ENCODE measurements around the gene NUBPL. TPM values are rescaled to one million over a fixed set of nuclear protein-coding genes. Genes with fewer than 3 reads are reported as not detected.
"Not testable (repeated sequence)": the region's sequence is repeated elsewhere in the genome, so short reads cannot be mapped to it uniquely, and the experiment has no call there.

Gene NUBPL
- polyA plus RNA-seq, 2 of the 4 experiments (the other 2 are of a cell fraction) = 7.6 to 14.1 TPM

- ATAC-seq = no peak
- no peak for FAIRE-seq
- H3K4me2 ChIP-seq = no peak overlapping the region
- TF ChIP-seq USF2 (IDR thresholded peaks at IDR 0.05) = no peak
- no peak for TF ChIP-seq JUN (IDR thresholded peaks at IDR 0.05)
- TF ChIP-seq HDAC2 (IDR thresholded peaks at IDR 0.05) = no peak
- no peak for TF ChIP-seq SMC3 (IDR thresholded peaks at IDR 0.05)
- TF ChIP-seq NR3C1 (IDR thresholded peaks at IDR 0.05) = no peak
- TF ChIP-seq SREBF2 (IDR thresholded peaks at IDR 0.05) = no peak
- no peak for TF ChIP-seq HES2 (IDR thresholded peaks at IDR 0.05)
- TF ChIP-seq ESRRA (IDR thresholded peaks at IDR 0.05; ENCODE audit: borderline replicate concordance, low read length) = no peak
- TF ChIP-seq ZC3H11A (IDR thresholded peaks at IDR 0.05) = no peak
- no peak for TF ChIP-seq NPAS2 (CRISPR knock-in tag; IDR thresholded peaks at IDR 0.05; ENCODE audit: borderline replicate concordance)
- no peak for TF ChIP-seq JUNB (IDR thresholded peaks at IDR 0.05)
- no peak for TF ChIP-seq HOXA7 (CRISPR knock-in tag; IDR thresholded peaks at IDR 0.05)
- no peak for TF ChIP-seq PHF8 (IDR thresholded peaks at IDR 0.05; ENCODE audit: borderline replicate concordance, low read depth)
- TF ChIP-seq POLR2AphosphoS2 (conservative IDR thresholded peaks at IDR 0.05; ENCODE audit: low read length) = no peak
- no peak for TF ChIP-seq EHF (CRISPR knock-in tag; IDR thresholded peaks at IDR 0.05)
- no peak for TF ChIP-seq RARB (CRISPR knock-in tag; IDR thresholded peaks at IDR 0.05)
- no peak for TF ChIP-seq KDM1A (IDR thresholded peaks at IDR 0.05; ENCODE audit: low read depth)
- TF ChIP-seq RAD21 (conservative IDR thresholded peaks at IDR 0.05 in 1 of 2, IDR thresholded peaks at IDR 0.05 in 1 of 2) = no peak
- no peak for TF ChIP-seq EP300 (IDR thresholded peaks at IDR 0.05)
- no peaks in the 10 kb centered on the region for H3K4me1 ChIP-seq
- no peak overlapping the region for H3K27ac ChIP-seq
- no peak for DNase-seq (ENCODE audit: low read depth in 1 of 2, low spot score in 1 of 2)
- POLR2A ChIA-PET = no interaction called here
- 73% methylated on average over 4 of the region's 4 CpGs for WGBS (ENCODE audit: missing lambda C conversion rate)
- no peak overlapping the region for H3K4me3 ChIP-seq
- H3K9me3 ChIP-seq = peaks cover 3% of the 10 kb centered on the region; the same call in 1 of the 3 replicates
- CTCF ChIA-PET = no interaction called here
Observed at GRCh38 chr14:31619440-31619839, 58.2 kb downstream of the NUBPL start.

GRCh38 chr14:31620898-31621297 lies 59.7 kb downstream of the NUBPL start:
- H3K4me3 ChIP-seq; CTCF ChIA-PET; H3K27ac ChIP-seq; POLR2A ChIA-PET; FAIRE-seq; H3K4me1 ChIP-seq; H3K4me2 ChIP-seq; DNase-seq (ENCODE audit: low read depth in 1 of 2, low spot score in 1 of 2); H3K9me3 ChIP-seq; ATAC-seq: not testable (repeated sequence)
- 85% methylated on average over 10 of the region's 10 CpGs for WGBS (ENCODE audit: missing lambda C conversion rate)

- ChIA-PET POLR2A (no interaction called here), CTCF (no interaction called here)
- Histone ChIP-seq H3K4me2 (no peak overlapping the region), H3K4me1 (no peaks in the 10 kb centered on the region), H3K27ac (no peak overlapping the region), H3K4me3 (no peak overlapping the region), H3K9me3 (peaks cover 3% of the 10 kb centered on the region; the same call in 1 of the 3 replicates)
- DNase-seq (ENCODE audit: low read depth in 1 of 2, low spot score in 1 of 2) (no peak), FAIRE-seq (no peak), ATAC-seq (no peak)
- no peak for TF ChIP-seq MAZ (IDR thresholded peaks at IDR 0.05; ENCODE audit: borderline replicate concordance, low read depth, low read length)
- TF ChIP-seq RARB (CRISPR knock-in tag; IDR thresholded peaks at IDR 0.05) = no peak
- no peak for TF ChIP-seq HES2 (IDR thresholded peaks at IDR 0.05)
- no peak for TF ChIP-seq JUN (IDR thresholded peaks at IDR 0.05)
- no peak for TF ChIP-seq HEYL (CRISPR knock-in tag; IDR thresholded peaks at IDR 0.05)
- TF ChIP-seq PHF8 (IDR thresholded peaks at IDR 0.05; ENCODE audit: borderline replicate concordance, low read depth) = no peak
- no peak for TF ChIP-seq SREBF2 (IDR thresholded peaks at IDR 0.05)
- TF ChIP-seq ZFP36 (IDR thresholded peaks at IDR 0.05; ENCODE audit: borderline replicate concordance, partially characterized antibody) = no peak
- no peak for TF ChIP-seq CTCF (IDR thresholded peaks at IDR 0.05)
- no peak for TF ChIP-seq ELK1 (IDR thresholded peaks at IDR 0.05; ENCODE audit: low read depth, low read length)
- TF ChIP-seq CBX8 (IDR thresholded peaks at IDR 0.05) = no peak
- TF ChIP-seq EP300 (IDR thresholded peaks at IDR 0.05) = no peak
- no peak for TF ChIP-seq ESRRA (IDR thresholded peaks at IDR 0.05; ENCODE audit: borderline replicate concordance, low read length)
- no peak for TF ChIP-seq POLR2A (IDR thresholded peaks at IDR 0.05; ENCODE audit: low read length)
- TF ChIP-seq POLR2AphosphoS2 (conservative IDR thresholded peaks at IDR 0.05; ENCODE audit: low read length) = no peak
- no peak for TF ChIP-seq HOXA7 (CRISPR knock-in tag; IDR thresholded peaks at IDR 0.05)
- 78% methylated on average over 5 of the region's 5 CpGs for WGBS (ENCODE audit: missing lambda C conversion rate)
Observed at GRCh38 chr14:31622060-31622459, 60.9 kb downstream of the NUBPL start.

- 93% methylated on average over 5 of the region's 5 CpGs for WGBS (ENCODE audit: missing lambda C conversion rate)
- FAIRE-seq; ATAC-seq; CTCF ChIA-PET; H3K9me3 ChIP-seq; H3K4me3 ChIP-seq; H3K4me1 ChIP-seq; DNase-seq (ENCODE audit: low read depth in 1 of 2, low spot score in 1 of 2); POLR2A ChIA-PET; H3K4me2 ChIP-seq; H3K27ac ChIP-seq: not testable (repeated sequence)
Observed at GRCh38 chr14:31652900-31653299, 91.7 kb downstream of the NUBPL start.

Measured in A549 (cell line).